A204.1 (cell line): ENCODE measurements around the gene RALB.
"Not testable (repeated sequence)": the region's sequence is repeated elsewhere in the genome, so short reads cannot be mapped to it uniquely, and the experiment has no call there.

Experiments used
- FAIRE-seq: peaks from 2 replicates; lab custom pipeline; 2012; peaks lifted over from hg19 to GRCh38; lab: Jason Lieb, UNC

RALB gene

DNA sequence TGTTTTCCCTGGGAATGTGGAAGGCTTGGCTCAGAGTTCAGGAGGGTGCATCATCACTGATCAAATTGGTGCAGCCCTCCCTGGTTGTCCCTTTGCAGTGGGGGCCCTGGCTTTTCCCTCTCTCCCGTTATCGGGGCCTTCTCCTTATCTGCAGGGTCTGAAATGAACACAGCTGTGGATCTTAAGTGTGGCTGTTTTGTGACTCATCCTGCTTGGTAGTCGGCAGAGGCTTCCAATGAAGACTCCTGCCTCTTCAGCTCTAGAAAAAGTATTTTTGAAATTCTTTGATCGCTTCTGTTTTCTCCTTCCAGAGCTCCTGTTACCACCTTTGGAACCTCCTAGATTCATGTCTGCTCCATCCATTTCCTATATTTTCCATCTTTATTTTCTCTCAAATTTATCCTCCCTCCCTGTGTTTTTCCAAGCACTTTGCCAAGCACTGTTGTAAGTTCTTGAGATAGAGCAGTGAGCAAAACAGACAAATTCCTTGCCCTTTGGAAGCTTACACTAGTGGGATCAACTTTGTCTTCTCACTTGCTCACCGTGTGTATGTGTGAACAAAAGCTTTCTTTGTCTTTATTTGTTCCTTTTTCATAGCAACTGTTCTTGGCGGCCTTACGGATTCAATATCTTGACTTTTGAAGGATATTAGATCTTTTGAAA, 45.7 kb downstream of the RALB start:
- FAIRE-seq = no peak

DNA sequence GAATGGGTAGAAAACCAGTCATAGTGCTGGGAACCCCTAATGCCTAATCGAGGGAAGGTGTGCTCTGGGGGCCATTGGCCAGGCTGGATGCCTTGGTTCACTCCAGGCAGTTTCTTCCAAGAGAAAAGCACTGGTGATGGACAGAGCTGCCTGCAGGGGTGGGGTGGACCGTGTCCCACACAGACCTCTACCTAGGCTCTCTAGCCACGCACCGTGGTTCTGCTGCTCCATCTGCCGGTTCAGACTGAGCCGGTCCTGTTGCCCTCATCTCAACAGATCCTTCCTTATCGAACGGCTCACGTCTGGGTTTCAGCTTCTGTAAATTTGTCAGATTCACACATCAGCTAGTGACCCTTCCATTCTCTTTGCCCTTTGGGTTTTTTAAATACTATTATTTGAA, 46.4 kb downstream of the RALB start:
- no peak for FAIRE-seq

DNA sequence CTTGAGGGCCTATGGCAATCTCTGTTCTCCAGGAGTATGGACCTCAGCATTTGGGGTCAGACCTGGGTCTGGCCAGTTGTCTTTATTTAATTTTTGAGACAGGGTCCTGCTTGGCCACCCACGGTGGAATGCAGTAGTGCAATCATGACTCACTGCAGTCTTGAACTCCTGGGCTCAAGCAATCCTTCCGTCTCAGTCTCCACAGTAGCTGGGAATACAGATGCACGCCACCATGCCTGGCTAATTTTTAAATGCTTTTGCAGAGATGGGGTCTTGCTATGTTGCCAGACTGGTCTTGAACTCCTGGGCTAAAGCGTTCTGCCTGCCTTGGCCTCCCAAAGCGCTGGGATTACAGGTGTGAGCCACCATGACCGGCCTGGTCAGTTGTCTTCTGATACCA, 46.9 kb downstream of the RALB start:
- FAIRE-seq = no peak

DNA sequence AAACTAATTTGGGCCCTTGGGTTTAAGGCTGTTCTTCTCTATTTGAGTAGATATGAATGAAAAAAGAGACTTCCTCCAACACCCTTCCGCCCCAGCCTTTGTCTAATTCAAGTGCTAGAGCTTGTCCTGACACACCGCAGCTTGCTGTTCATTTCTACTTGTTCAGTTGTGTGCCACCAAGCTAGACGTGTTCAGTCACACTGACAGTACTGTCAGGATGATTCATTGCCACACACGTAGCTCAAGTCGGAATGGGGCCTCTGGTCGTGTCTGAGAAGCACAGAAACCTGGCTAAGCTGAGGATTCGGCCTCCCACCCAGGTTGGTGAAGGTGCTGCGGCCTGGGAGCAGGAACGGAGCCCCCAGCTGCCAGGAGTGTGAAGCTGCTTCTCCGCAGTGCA, 47.7 kb downstream of the RALB start:
- FAIRE-seq = no peak

DNA sequence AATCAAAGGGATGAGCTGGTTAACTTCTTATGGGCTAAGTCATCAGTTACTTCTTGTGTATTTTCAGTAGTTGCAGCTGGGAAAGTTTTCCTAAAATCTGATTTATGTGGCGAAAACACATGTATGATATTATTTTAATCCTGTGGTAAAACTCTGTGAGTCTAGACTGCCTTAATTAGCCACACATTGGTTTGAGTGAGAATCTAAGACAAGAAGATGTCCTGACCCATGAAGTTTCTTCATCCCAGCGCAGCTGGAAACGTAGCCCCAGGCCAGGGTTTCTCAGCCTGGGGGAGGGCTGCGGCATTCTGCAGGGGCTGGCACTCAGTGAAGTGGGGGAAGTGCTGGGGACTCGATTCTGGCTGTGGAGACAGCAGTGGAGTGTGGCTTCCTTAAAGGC, 48.6 kb downstream of the RALB start:
- no peak for FAIRE-seq

DNA sequence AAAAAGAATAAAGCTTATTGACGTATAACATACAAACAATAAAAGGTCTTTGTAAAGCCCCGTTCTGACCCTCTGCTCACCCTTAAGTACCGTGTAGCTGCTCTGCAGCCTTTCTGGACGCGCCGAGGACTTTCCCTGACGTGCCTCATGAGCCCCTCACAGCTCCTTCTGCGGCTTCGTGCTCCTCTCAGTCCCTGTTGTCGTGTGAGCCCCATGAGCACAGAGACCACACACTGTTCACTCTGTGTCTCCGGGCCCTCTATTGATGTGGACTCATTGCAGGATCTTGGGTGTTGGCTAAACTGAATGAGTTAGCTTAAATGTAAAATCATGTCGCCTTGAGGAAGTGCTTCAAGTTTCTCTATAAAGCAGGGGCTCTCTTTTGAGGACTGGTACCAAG, 49.6 kb downstream of the RALB start:
- no peak for FAIRE-seq

DNA sequence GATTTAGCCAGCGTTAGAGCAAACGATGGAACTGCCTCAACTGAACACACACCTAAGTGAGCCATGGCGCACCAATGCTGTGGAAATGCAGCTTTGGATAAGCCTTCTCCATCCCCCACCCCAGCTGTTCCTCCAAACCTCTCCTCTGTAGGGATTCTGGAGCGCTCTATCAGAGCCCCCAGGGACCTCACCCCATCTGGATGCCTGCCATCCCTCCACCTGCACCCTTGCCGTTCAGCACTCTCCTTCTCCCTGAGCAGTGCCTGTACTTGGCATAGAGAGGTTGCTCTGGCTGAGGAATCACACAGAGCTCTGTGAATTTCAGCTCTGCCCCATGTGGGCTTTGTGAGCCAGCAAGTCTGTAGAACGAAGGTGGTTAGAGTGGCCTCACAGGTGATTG, 50.5 kb downstream of the RALB start:
- no peak for FAIRE-seq

DNA sequence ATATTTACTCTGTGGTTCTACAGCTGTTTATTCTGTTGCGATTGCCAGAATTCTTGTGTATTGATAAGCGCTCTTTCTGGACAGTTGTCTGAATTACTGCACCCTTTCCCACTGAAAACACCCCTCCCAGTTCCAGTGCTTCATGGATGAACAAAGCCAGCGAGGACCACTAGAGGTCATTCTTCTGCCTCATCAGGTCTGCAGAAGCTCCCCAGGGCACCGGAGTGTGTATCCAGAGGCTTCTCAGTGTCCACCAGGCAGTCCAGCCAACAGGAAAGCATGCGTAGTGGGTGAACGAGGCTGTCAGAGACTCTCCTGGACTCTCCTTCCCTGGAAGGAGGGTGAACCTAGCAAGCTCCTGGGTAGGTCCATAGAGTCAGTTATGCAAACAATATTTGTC, 52.6 kb downstream of the RALB start:
- no peak for FAIRE-seq

DNA sequence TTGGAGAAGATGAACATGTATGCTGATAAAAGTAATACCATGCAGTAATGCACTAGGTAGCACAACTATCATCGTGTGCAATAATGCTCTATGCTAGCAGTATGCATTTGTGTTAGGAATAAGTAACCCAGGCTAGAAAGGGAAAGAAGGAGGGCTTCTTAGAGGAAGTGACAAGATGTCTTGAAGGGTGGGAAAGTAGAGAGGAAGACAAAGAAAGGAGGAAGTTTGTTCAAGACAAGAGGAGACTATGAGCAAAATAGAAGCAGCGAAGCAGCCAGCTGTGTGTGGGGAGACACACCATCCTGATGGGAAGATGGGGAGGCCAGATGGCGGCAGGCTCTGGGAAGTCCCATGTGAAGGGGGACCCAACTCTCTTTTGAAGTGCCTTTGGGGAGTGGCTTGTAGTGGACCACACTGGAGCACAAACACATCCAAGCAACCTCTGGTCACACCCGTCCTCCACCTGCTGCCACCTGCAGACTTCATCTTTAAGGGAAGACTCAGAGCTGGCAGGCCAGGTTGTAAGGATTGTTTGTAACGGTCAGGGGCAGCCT, 53.4 kb downstream of the RALB start:
- FAIRE-seq = no peak

DNA sequence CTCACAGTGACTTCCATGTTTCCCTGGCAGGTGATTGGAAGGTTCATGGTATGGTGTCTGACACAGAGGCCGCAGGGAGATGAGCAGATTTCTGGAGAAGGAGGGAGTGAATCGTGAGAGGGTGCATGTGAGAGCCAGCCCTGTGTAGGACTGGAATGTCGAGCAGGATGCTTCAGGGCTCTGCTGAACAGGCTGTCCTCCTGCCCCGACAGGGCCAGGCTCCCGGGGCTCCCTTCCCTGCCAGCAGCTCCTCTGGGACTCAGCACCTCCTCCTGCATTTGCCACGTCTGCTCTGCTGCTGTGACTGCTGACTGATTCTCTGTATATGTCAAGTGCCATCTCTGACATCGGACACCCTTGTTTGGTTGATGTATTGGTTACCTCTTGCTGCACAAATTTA, 54.8 kb downstream of the RALB start:
- FAIRE-seq = no peak

DNA sequence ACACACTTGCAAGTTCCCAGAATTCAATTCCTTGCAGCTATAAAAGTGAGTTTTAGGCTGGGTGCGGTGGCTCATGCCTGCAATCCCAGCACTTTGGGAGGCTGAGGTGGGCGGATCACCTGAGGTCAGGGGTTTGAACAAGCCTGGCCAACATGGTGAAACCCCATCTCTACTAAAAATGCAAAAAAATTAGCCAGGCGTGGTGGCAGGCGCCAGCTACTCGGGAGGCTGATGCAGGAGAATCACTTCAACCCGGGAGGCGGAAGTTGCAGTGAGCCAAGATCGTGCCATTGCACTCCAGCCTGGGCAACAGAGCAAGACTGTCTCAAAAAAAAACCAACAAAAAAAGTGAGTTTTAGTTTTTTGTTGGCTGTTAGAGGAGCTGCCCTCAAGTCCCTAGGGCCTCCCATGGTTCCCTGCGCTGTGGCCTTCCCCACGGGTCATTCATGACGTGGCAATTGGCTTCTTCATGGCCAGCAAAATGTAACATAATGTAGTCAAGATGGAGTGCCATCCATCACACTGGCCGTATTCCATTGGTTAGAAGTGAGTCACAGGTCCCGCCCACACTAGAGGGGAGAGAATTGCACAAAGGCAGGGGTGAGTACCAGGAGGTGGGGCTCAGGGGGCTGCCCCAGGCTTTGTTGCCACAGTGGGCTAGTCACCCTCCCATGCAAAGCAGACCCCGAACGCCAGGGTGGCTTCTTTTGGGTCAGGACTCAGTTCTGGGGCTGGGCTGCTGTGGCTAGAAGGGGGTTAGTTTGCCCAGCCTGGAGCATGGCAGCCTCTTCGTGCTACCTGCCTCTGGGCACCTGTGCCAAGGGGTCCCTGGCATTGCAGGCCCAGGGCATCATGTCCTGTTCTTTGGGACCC, 55.6 kb downstream of the RALB start:
- FAIRE-seq = no peak

DNA sequence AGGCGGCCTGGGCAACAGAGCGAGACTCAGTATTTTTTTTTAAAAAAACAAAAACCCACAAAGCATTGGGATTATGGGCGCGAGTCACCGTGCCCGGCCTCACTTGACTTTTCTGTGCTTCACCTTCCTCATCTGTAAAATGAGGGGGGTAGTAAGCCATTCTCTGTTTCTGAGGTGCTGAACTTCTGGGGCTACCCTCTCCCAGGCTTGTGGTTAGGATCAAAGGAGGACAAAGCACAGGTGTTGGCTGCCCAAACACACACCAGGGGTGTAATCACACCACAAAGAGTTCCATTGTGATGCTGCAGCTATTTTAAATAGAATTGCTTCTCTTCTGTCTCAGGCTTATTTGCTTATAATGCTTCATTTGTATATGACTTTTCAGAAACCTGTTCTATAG, 57.5 kb downstream of the RALB start:
- FAIRE-seq = no peak

DNA sequence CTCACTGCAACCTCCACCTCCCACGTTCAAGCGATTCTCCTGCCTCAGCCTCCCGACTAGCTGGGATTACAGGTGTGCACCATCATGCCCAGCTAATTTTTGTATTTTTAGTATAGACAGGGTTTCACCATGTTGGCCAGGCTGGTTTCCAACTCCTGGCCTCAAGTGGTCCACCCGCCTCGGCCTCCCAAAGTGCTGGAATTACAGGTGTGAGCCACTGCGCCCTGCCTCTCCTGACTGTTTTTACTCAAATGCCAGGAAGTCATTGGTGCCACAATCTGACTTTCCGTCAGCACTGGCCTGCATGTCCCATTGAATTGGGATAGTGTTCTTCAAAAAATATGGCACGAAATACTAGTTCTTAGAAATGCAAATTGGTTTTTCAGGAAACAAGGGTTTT, 58.2 kb downstream of the RALB start:
- FAIRE-seq = not testable (repeated sequence)

DNA sequence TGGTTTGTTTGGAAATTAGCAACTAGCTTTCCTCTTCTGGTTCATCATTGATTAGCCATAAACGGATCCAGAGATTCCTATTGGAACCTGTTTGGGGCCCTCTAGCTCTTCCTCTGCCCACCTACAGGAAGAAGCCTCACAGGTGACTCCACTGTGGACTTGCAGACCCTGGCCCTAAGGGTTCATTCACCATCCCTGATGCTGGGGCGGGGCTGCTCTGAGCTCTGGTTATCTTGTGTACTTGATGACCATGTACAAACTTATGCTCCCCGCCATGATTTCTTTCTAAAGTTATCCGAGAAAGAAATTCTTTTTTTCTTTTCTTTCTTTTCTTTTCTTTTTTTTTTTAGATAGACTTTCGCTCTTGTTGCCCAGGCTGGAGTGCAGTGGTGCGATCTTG, 59.4 kb downstream of the RALB start:
- no peak for FAIRE-seq

DNA sequence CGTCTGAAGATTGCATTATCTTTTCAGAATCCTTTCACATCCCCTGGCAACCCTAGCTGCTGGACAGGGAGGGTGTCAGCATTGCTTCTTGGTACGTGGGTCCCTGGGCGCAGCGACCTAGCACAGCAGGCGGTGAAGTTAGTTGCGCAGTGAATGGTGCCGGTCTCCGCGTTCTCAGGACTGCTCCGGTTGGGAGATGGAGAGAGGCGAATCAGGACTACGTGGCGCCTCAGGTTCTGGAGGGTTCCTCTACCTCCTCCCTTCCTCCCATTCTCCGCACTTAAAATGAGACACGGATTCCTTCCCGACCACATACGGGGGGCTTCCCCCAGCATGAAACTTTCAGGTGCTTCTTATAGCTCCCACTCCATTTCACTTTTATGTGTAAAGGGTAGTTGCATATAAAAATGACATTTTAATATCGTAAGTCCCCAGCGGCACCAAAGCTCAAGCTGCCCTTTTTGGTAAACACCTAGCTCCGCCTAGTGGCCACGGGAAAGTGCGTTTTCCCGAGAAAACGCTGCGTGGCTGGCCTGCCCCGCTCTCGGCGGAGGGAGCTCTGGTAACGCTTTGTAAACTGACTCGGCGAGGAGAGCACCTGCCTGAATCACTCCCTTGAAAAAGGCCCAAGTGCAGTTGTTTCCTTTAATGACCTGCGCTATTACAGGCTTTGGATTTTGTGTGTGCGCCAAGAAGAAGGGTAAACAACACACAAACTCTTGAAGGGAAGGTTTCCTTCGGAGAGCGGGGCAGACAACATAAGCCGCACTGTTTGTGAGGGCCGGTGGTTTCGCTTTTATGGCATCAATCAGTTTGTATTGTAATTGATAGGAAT, 60.4 kb downstream of the RALB start:
- peak; percentile 61 for FAIRE-seq

DNA sequence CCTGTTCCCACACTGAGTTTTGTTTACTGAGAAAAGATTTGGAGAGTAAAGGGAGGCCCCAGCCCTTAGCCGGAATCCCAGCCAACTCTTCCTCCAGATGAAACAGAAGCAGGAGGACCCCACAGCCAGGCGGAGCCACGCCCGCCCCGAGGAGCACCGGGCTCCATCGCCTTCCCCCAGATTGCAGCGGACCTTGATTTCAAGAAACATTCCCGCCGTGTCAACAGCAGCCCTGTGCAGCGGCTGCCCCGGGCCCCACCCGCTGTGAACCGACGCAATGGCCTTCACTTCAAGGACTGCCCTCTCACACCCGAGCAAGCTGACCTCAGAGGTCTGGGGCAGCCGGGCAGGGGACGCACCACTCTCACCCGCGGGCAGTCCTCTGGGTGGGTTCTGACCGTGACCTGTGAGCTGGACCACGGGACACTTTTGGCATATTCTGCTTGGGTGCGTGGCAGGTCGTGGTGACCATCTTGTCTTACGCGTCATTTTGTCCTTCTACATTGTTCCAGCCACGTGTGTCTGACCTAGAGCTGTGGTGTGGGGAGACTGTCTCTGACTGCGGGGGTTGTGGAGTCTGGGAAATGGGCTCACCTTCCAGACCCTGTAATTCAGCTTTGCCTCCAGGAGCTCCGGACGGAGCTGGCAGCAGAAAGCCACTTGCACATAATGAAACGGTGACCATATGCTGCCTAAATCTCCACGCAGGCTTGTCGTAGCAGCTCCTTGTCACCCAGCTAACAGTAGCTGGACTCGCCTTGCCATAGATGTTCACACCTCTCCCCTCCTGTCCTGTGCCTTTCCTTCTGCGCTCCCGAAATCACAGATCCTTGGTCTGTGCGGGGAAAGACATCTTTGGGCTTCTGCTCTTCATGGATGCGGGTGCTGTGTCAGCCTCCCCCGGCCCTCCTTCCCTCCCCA, 61.3 kb downstream of the RALB start:
- no peak for FAIRE-seq

DNA sequence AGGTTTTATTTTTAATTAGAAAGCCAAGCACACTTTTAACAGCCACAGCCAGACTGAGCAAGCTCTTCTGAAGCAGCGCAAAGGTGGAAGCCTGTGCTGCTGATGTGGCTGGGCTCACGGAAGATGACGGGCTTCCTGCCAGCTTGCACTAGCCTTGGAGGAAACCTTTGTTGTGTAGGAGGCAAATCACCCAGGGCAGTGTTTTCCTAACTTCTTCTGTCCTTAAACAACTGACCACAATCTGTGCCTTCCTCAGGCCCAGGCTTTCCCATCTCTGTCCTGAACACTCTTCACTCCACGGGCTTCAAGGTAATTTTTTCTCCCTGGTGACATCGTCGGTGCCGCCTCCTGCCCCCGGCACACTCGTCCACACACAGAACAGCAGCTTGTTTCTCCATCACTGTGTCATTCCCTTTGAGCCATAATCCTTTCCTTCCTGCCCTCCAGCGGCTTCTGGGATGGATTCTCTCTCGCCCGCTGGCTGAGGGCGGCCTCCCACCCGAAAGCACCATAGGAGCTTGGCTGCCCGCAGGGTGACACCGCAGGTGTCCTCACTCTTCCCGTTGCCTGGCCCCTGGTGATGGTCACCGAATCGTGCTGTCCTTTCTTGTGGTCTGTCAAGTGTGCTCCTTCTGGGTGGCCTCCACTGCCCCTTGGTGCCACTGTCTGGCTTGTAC, 62.2 kb downstream of the RALB start:
- no peak for FAIRE-seq

DNA sequence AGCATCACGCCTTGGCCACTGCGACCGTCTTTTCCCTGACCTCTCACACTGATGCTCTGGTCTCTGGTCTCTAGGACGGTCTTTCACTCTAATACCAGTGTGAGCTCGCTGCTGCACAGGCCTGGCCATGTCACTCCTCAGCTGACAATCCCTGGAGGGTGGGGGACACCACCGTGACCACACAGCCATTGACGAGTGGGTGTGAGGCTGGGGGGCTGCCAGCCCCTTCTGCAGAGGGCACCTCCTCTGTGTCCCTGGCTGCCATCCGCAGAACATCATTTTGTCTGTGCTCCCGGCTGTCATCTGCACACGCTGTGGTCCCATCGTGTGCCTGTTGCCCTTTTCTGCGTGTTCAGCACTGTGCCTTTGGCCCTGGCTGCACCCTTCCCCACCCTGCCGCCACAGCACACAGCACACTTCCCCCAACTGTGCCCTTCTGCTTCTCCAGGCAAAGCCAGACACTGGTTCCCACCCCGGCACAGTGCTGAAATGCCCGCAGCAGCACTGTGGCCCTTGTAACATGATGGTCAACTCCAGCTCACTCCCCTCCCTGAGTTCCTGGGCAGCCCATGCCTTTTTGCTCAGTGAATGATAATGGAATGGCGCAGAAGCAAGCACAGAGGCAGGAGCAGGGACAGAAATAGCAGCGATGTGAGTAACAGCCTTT, 62.8 kb downstream of the RALB start:
- no peak for FAIRE-seq

DNA sequence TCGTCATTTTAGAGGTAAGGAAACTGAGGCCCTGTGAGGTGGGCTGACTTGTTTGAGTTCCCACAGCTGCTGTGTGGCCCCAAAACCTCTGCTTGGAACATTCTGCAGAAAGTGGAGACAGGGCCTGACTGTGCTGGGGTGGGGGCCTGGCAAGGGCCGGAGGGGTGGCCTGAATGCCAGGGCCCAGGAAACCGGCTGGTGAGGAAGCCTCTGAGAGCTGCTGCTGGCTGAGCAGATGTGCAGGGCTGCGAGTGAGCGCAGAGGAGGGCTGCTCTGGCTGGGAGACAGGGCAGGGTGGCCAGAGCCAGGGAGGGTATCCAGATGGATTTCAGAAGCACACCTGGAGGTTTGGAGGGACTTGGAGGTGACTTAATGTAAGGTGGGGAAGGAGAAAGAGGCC, 63.4 kb downstream of the RALB start:
- FAIRE-seq = no peak

DNA sequence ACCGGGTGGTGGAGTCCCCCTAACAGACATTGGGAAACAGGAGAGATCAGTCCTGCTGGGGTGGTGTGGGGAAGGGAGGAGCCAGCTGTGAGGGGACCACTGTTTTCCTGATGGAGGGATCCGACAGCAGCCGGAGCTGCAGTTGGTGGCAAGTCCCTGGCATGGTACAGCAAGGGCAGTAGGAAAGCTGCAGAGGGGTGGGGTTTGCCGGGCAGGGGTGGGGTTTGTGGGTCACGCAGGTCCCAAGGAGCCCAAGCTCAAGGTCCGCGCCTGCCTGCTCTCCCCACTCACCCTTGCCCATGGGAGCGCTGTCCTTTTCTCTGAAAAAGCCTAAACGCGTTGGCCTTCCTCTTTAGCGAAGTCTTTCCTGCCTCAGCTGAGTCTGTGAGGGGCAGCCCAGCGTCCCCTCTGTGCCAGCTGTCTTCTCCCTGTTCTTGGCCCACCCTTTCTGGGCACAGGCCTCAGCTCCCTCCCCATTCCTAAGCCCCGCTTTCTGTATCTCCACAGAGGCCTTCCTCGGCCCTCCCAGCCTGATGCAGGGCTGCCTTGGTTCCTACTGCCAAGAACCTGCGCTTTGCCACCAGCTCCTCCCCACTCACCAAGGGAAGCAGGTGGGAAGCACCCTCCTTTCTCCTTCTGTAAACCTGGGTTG, 64.0 kb downstream of the RALB start:
- FAIRE-seq = no peak
